Psoas muscle (tissue), 8 donors: ENCODE data around the gene AP3M1. TPM values are rescaled to one million over a fixed set of nuclear protein-coding genes. Genes with fewer than 3 reads are reported as not detected.

Experiments used
- ATAC-seq, 4 donors: fragments of 200-7000 bp; cut with Tn5 transposase; one replicate each; pipeline ENCODE4 v1.9.1; 2020; ENCODE audit warnings: moderate library complexity in 3 of 4, mild to moderate bottlenecking in 2 of 4
- DNase-seq, 2 donors: peaks; one replicate each; pipeline ENCODE4 v3.0.0-alpha.2; 2020
- H3K27ac ChIP-seq: fragments of 200-600 bp; one replicate; pipeline ENCODE4 v1.8.0; 2022
- H3K27me3 ChIP-seq, 3 donors: fragments of 200-600 bp in 1 of 3; one replicate each; pipeline versions ENCODE4 v1.6.1 to v1.8.0; 2013 to 2022; ENCODE audit warnings: low read length in 2 of 3, mild to moderate bottlenecking in 2 of 3, moderate library complexity in 1 of 3; ENCODE audit not compliant: insufficient read depth in 3 of 3
- H3K36me3 ChIP-seq, 2 donors: fragments of 200-600 bp in 1 of 2; one replicate each; pipeline versions ENCODE4 v1.6.1 to v1.8.0; 2013 to 2022; ENCODE audit warnings: low read depth in 1 of 2, mild to moderate bottlenecking in 1 of 2, moderate library complexity in 1 of 2; ENCODE audit not compliant: insufficient read depth in 1 of 2
- H3K4me1 ChIP-seq: fragments of 200-600 bp; one replicate; pipeline ENCODE4 v1.8.0; 2022
- H3K4me3 ChIP-seq: fragments of 200-600 bp; one replicate; pipeline ENCODE4 v1.8.0; 2022; ENCODE audit warnings: mild to moderate bottlenecking
- H3K9me3 ChIP-seq: fragments of 200-600 bp; one replicate; pipeline ENCODE4 v1.8.0; 2022
- WGBS, 3 donors: extraction: QIAGEN DNeasy Blood & Tissue Kit; methylation state at CpG; one replicate each; pipeline versions ENCODE4 v1.1.6 to v1.1.7; 2013; 5-methylcytosine and 5-hydroxymethylcytosine counted together
- intact Hi-C, 2 donors: fragments of 100-400 bp; cut with DNase I; formaldehyde crosslinking; loops; one replicate each; pipeline versions ENCODE4 v1.11.0 to v1.14.2; 2022
- polyA plus RNA-seq, 3 donors: library from polyadenylated mRNA; stranded (reverse); fragments of 200-250 nt; gene quantifications; one replicate each; pipeline ENCODE4 v1.2.3, GENCODE V29; 2013
- total RNA-seq, 4 donors: library from RNA; stranded (reverse); fragmentation: NEBNext Ultra II Directional in 2 of 4; extraction: Animal tissue kit (Norgen Biotek cat#: 25700) in 2 of 4; gene quantifications; one replicate each; pipeline versions ENCODE4 v1.2.1 to v1.2.4, GENCODE V29; 2021 to 2023
- TF ChIP-seq, protein P1 (sequence below): fragments of 200-600 bp; IDR thresholded peaks from one replicate; pipeline ENCODE4 v1.8.0; 2022; ENCODE audit warnings: antibody characterized with exemption
- donor health status: healthy with polysubstance abuse.
- donor health status: DM: no; HTN: no; CAD: no; lungs with moderate emphysema.
- donor health status: Bipolar disorder and iron deficiency.
- donor health status: healthy.
- donor health status: DM: yes; HTN: yes; CAD: no.
- donor health status: DM: no; HTN: no; CAD: no.
- donor health status: DM: no; HTN: no; CAD: no.
- donor health status: DM: yes; HTN: yes; CAD: no.

Gene AP3M1
- total and polyA plus RNA-seq, 7 donors, result 9.5 to 26.9 (median 20.1) TPM

DNA sequence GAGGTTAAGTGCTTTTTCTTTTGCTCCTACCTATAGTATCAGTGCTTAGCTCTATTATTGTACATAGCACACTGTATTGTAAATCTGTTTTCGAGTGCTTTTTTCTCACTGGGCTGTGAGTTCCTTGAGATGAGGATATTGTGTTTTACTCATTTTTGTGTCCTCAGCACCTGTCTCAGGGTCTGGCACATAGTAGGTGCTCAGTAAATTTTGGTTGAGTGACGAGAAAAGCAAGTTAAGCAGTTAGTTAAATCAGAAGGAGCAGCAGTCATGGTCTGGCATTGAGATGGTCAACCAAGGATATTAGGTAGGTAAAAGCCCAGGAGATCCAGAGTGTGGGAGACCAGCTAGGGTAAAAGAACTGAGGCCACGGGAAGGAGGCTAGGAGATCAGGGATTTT is 51.2 kb downstream of the AP3M1 start:
- H3K9me3 ChIP-seq, result no peaks in the 10 kb centered on the region
- 90 to 93% (median 91%) methylated on average over 3 of the region's 3 CpGs for whole genome bisulfite sequencing, 3 donors
- ATAC-seq (no peak), DNase-seq (no peak)
- H3K27me3 ChIP-seq, result no peaks in the 10 kb centered on the region
- H3K4me3 ChIP-seq, result no peak overlapping the region
- peaks cover 5% of the 10 kb centered on the region for H3K4me1 ChIP-seq
- H3K27ac ChIP-seq, result no peak overlapping the region
- H3K36me3 ChIP-seq, result peaks cover 23 to 96% of the 10 kb centered on the region in 2 donors
- TF ChIP-seq, protein P1, sequence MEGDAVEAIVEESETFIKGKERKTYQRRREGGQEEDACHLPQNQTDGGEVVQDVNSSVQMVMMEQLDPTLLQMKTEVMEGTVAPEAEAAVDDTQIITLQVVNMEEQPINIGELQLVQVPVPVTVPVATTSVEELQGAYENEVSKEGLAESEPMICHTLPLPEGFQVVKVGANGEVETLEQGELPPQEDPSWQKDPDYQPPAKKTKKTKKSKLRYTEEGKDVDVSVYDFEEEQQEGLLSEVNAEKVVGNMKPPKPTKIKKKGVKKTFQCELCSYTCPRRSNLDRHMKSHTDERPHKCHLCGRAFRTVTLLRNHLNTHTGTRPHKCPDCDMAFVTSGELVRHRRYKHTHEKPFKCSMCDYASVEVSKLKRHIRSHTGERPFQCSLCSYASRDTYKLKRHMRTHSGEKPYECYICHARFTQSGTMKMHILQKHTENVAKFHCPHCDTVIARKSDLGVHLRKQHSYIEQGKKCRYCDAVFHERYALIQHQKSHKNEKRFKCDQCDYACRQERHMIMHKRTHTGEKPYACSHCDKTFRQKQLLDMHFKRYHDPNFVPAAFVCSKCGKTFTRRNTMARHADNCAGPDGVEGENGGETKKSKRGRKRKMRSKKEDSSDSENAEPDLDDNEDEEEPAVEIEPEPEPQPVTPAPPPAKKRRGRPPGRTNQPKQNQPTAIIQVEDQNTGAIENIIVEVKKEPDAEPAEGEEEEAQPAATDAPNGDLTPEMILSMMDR, result no peak
- intact Hi-C loops, result no loop called here

DNA sequence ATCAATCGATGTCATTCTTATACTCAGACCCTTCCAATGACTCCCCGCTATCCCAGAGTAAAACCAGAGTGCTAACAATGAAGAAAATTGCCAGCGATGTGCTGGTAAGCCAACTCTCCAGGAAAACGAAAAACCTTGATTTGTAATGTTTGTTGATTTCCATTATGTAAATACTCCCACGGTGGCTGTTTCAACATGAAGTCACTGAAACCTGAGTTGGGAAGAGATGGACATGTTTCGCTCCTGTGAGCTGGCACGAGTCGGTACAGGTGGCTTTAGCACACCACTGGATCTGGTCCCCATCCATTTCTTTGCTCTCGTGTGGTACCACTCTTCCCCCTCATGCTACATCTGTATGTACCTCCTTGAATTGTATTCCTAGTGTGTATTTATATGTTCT is 52.9 kb downstream of the AP3M1 start:
- Histone ChIP-seq H3K36me3 (peaks cover 21 to 98% of the 10 kb centered on the region in 2 donors), H3K27me3 (no peaks in the 10 kb centered on the region), H3K4me1 (no peaks in the 10 kb centered on the region), H3K4me3 (no peak overlapping the region), H3K27ac (no peak overlapping the region), H3K9me3 (no peaks in the 10 kb centered on the region)
- peak in 2 of 4 donors; percentile 16 to 22 for ATAC-seq
- intact Hi-C loops, result no loop called here
- WGBS, 3 donors, result 81 to 91% (median 91%) methylated on average over 9 of the region's 9 CpGs
- TF ChIP-seq, protein P1, result no peak
- DNase-seq, result no peak

DNA sequence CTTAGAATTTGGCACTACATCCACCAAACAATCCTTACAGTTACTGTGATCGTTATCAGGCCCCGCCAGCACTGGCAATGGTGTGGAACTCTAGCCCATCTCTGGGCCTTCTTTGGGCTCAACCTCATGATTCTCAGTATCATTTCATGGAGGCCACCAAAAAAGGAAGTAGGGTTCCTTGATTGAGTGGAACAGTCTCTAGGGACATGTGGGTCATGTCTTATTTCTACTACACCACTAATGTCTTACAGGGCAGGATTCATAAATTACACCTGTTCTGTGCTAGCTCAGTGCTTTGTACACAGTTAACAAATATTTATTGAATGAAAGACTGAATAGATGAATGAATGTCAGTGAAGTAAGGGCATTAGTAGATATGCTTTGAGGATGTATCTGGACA is 53.9 kb downstream of the AP3M1 start:
- no peak overlapping the region for H3K4me3 ChIP-seq
- intact Hi-C loops, result no loop called here
- TF ChIP-seq, protein P1, result no peak
- DNase-seq, result no peak
- no peaks in the 10 kb centered on the region for H3K9me3 ChIP-seq
- peaks cover 21 to 98% of the 10 kb centered on the region in 2 donors for H3K36me3 ChIP-seq
- ATAC-seq, result peak in 1 of 4 donors; percentile 24
- WGBS, 3 donors, result 87 to 95% (median 89%) methylated on average over 2 of the region's 2 CpGs
- H3K27me3 ChIP-seq, result no peaks in the 10 kb centered on the region
- H3K27ac ChIP-seq, result no peak overlapping the region
- no peaks in the 10 kb centered on the region for H3K4me1 ChIP-seq

DNA sequence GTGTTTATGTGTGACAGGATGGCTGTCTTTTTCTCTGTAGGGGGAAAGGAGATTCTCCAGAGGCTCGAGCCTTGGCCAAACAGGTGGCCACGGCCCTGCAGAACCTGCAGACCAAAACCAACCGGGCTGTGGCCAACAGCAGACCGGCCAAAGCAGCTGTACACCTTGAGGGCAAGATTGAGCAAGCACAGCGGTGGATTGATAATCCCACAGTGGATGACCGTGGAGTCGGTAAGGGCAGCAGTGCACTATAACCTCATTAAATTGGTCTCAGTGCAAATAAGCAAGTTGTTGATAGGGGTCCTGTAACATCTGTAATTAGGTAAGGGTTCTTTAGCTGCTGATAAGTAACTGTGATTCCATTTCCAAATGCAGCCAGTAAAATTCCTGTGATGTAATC is 56.4 kb downstream of the AP3M1 start:
- Histone ChIP-seq H3K4me1 (no peaks in the 10 kb centered on the region), H3K27me3 (no peaks in the 10 kb centered on the region), H3K27ac (no peak overlapping the region), H3K9me3 (no peaks in the 10 kb centered on the region), H3K4me3 (no peak overlapping the region), H3K36me3 (peaks cover 17 to 100% of the 10 kb centered on the region in 2 donors)
- WGBS, 3 donors, result 91 to 93% (median 92%) methylated on average over 7 of the region's 7 CpGs
- TF ChIP-seq, protein P1, result no peak
- no peak for DNase-seq
- intact Hi-C loops, result no loop called here
- no peak for ATAC-seq

DNA sequence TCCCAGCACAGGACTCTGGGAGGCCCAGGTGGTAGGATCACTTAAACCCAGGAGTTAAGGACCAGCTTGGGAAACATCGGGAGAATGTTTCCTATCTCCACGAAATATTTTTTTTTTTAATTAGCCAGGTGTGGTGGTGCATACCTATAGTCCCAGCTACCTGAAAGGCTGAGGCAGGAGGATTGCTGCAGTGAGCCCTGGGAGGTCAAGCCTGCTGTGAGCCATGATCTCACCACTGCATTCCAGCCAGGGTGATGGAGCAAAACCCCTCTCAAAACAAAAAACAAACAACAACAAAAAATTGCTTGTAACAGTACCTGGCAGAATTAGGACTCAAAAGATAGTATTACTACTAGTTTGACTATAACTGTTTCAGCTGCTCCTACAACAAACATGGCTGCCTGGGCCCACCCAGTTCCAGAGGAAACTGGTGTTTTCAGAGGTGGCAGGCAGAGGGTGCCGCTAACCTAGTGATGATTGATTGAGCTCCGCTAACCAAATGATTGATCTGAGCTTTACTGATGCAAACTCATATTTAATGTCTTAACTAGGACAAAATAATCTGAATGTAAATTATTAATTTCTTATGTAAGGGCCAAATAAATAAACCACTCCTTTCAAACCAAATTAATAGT is 57.0 kb downstream of the AP3M1 start:
- H3K27ac ChIP-seq, result no peak overlapping the region
- ATAC-seq, result no peak
- TF ChIP-seq, protein P1, result no peak
- no peaks in the 10 kb centered on the region for H3K4me1 ChIP-seq
- H3K27me3 ChIP-seq, result no peaks in the 10 kb centered on the region
- no peak overlapping the region for H3K4me3 ChIP-seq
- peaks cover 14 to 100% of the 10 kb centered on the region in 2 donors for H3K36me3 ChIP-seq
- WGBS, 3 donors, result 93 to 98% (median 96%) methylated on average over 4 of the region's 4 CpGs
- DNase-seq, result no peak
- intact Hi-C loops, result no loop called here
- H3K9me3 ChIP-seq, result no peaks in the 10 kb centered on the region
